Measurements from ENCODE around the gene RAPGEF1.

- TF ChIP-seq CTCF (IDR thresholded peaks at IDR 0.05; ENCODE audit: low read length) (no peak), EZH2phosphoT487 (IDR thresholded peaks at IDR 0.05; ENCODE audit: low read length) (no peak), EZH2 (optimal IDR thresholded peaks at IDR 0.05; ENCODE audit: low read depth, low read length) (no peak)
Observed at GRCh38 chr9:131534721-131535237, 205.1 kb downstream of the RAPGEF1 start.
